ENCODE results near the gene TERC.

DNA sequence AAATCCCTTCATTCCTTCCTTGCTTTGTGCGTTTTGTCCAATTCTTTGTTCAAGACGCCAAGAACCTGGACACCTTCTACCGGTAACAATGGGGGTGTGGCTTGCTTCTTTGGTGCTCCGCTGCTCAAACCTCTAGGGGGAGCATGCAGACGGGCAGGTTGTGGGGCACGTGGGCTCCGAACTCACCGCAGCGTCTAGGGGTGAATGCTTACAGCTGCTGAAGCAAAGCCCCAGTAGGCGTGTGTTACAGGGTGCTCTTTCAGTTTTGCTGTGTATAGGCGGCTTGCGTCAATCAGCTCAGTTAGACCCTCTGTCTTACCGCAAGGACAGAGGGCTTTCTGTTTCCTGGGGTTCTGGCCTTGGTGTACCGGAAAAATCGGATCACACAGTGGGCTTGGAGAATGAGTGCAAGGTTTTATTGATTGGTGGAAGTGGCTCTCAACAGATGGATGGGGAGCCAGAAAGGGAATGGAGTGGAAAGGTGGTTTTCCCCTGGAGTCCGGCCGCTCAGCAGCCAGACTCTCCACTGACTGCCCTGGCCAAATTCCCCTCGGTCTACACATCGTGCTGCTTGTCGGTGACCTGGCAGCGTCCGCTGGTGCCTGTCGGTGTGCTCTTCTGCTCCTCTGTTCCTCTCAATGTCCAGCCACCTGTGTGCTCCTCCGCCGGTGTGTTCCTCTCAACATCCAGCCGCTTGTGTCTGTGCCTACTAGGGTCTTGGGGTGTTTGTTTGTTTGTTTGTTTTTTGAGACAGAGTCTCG lies 49.1 kb upstream of the TERC start:
- no peak for TF ChIP-seq JUN (IDR thresholded peaks at IDR 0.05)
- TF ChIP-seq, protein P1, sequence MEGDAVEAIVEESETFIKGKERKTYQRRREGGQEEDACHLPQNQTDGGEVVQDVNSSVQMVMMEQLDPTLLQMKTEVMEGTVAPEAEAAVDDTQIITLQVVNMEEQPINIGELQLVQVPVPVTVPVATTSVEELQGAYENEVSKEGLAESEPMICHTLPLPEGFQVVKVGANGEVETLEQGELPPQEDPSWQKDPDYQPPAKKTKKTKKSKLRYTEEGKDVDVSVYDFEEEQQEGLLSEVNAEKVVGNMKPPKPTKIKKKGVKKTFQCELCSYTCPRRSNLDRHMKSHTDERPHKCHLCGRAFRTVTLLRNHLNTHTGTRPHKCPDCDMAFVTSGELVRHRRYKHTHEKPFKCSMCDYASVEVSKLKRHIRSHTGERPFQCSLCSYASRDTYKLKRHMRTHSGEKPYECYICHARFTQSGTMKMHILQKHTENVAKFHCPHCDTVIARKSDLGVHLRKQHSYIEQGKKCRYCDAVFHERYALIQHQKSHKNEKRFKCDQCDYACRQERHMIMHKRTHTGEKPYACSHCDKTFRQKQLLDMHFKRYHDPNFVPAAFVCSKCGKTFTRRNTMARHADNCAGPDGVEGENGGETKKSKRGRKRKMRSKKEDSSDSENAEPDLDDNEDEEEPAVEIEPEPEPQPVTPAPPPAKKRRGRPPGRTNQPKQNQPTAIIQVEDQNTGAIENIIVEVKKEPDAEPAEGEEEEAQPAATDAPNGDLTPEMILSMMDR (IDR thresholded peaks at IDR 0.05): peak; percentile 24; the same call in 1 of the 3 replicates

Data from A549 (cell line).